AG09319 (cell line): ENCODE measurements around the gene PEA15.

ENCODE experiments used
- DNase-seq: peaks from one replicate; pipeline ENCODE4 v3.0.0-alpha.2; 2010; ENCODE audit warnings: low read depth; ENCODE audit errors: extremely low read depth
- CTCF ChIP-seq: IDR thresholded peaks from 2 replicates; pipeline ENCODE4 v1.5.1; 2011; ENCODE audit warnings: low read depth, mild to moderate bottlenecking, inconsistent platforms, low read length, moderate library complexity

The PEA15 gene

GRCh38 chr1:160227034-160227433, 21.9 kb downstream of the PEA15 start:
- no peak for TF ChIP-seq CTCF
- no peak for DNase-seq

GRCh38 chr1:160227561-160227960, 22.4 kb downstream of the PEA15 start:
- DNase-seq: no peak
- no peak for TF ChIP-seq CTCF

GRCh38 chr1:160228431-160228830, 23.2 kb downstream of the PEA15 start:
- no peak for DNase-seq
- TF ChIP-seq CTCF: no peak

- TF ChIP-seq CTCF: no peak
- DNase-seq: no peak
Measured at GRCh38 chr1:160232911-160233310, 27.7 kb downstream of the PEA15 start.

GRCh38 chr1:160236806-160237205, 31.6 kb downstream of the PEA15 start:
- DNase-seq: no peak
- no peak for TF ChIP-seq CTCF

GRCh38 chr1:160237558-160237957, 32.4 kb downstream of the PEA15 start:
- no peak for TF ChIP-seq CTCF
- no peak for DNase-seq

- DNase-seq: no peak
- TF ChIP-seq CTCF: no peak
Measured at GRCh38 chr1:160238408-160238807, 33.2 kb downstream of the PEA15 start.
